NCI-H446 (cell line): Measurements from ENCODE around the gene MAD1L1.
"Not testable (repeated sequence)": the region's sequence is repeated elsewhere in the genome, so short reads cannot be mapped to it uniquely, and the experiment has no call there.

Experiments used
- DNase-seq, 2 experiments: peaks; one replicate each; lab custom pipeline; 2025; lab: John Stamatoyannopoulos, UW

MAD1L1 gene

DNA sequence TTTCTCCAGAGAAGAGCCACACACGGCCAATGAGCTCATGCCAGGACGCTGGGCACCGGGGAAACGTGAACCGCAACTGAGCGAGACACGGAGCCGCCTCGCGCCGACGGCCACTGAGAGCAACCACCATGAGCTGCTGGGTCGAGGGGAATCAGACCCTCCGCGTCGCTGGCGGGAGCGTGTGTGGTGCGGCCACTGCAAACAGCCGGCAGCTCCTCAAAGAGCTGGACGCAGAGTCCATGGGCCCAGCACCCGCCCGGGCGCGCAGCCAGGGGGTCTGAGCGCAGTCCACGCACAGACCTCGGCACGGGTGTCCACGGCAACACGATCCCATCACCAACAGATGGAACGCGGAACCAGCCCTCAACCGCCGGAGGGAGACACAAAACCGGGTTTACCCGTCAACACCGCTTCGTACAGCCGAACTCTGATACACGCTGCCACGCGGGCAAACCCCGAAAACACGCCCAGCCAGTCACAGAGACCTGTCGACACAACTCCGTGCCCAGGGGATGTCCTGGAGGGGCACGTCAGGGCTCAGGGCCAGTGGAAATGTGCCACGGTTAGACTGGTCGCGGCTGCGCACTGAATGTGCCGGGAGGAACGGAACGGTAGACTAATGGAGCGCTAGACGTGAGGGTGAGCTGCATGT is 415.6 kb downstream of the MAD1L1 start:
- no peak for DNase-seq

DNA sequence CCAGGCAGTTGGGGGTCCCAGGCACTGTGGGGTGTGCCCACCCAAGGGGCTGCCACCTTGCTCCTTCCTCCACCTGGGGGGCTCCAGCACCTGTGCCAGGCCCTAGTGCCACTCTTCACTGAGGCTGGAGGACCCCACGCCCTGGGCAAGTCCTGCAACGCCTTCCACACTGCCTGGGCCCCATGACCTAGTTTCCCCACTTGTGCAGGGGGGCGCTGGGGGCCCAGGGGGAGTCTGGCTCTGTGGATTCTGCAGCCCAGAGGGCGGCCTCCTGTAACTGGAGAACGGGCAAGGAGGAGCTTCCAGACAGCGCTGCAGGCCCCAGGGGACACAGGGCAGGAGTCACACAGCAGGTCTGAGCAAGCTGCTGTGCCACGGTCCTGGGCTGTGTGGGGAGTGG is 416.3 kb downstream of the MAD1L1 start:
- not testable (repeated sequence) for DNase-seq

DNA sequence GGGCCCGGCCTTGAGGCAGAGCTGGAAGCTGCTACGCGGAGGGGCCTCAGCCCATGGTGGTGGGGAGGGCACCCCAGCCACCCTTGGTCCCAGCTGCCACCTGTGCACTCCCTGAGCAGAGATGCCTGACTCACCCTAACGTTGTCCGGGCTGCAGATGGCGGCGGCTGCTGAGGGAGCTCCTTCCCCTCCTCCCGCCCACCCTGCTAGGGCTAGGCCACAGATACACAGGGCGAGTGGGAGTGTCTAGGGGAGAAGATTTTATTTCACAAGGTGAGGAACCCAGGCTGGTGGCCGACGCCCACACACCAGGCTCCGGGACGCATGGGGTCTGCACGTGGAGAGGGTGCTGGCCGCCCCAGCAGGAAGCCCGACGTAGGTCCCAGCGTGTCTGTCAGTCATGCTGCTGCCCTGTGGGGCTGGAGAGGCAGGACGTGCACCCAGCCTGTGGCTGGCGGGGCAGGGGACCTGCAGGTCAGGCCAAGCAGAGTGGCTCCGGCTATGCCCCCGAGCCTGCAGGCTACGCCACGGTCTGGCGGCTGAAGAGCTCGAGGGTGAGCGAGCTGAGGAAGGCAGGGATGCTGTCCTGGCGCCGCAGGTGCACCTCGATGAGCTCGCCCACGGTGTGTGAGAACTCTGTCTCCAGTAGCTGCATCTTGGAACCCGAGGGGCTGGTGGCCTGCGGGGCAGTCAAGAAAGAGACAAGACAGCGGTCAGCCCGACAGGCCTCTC is 417.0 kb downstream of the MAD1L1 start:
- peak in 1 of 2 experiments; percentile 57 for DNase-seq

DNA sequence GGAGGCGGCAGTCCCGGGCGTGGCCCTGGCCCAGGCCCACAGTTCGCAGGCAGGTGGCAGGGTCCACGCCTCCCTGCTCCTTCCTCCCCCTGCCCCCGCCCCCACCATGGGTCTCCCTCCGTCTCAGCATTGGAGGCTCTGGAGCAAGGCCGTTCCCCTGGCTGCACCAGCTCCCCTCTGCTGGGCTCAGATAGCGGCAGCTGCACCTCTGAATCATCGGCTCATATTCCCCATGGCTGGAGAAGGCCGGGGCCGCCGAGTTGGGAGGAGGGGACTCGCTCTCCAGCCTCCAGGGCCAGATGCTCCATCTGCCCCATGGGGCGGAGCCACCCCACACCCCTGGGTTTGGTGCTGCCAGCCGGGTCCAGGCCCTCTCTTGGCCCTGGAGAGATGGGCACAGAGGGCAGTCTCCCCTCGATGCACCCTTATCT is 417.7 kb downstream of the MAD1L1 start:
- DNase-seq = peak; percentile 68 to 93

DNA sequence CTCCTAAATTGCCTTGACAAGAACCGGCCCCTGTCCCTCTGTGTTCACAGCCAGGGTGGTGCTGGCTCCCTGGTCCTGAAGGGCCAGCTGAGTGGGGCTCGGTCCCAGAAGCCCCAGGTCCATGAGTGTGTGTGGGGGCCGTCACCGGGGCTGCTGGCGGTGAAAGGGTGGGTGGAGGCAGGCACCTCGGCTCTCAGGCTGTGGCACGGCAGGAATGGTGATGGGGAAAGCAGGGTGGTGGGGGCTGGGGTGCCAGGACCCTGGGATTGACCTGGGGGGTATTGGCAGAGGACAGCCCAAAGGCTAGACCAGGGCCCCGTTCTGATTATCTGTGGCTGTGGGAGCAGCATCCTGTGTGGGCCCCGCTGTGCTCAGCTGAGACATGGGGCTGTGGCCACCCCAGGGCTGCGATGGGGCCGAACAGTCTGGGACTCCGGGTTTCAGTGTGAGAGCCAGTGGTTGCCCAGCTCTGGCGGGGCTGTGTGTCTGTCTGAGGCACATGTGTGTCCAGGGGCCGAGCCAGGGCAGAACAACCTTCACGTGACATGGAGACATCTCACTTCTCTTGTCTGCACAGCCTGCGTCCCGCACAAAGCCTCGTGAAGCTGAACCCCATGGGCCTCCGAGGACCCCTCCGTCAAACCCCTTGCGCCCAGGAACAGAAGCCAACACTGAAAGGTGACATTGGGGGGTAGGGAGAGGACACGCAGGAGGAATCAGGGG is 418.5 kb downstream of the MAD1L1 start:
- no peak for DNase-seq

DNA sequence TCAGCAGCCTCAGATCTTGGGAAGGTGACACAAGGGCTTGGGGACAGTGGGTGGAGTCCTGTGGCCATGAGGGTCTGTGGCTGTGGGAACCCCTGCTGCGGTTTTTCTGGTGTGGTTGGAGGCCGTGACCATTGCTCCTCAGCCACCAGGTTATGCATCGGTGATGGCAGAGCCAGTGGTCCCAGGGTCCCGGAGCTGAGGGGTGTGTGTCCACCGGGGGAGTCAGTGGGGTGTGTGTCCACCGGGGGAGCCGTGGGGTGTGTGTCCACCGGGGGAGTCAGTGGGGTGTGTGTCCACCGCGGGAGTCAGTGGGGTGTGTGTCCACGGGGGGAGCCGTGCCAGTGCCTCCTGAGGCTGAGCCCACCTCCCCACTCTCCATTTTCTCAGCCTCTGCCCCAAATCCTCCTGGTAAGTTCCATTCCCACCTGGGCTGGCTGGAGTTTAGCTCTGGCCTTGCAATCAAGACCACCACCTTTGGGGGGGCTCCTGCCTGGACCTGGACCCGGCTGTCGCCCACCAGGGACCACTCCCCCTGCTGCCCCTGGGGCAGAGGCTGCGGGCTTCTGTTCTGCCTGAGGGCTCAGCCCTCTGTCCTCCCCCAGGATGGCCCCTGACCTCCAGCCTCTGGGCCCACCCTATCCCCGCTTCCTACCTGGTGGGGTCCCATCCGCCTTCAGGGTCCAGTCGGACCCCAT is 419.2 kb downstream of the MAD1L1 start:
- DNase-seq = no peak

DNA sequence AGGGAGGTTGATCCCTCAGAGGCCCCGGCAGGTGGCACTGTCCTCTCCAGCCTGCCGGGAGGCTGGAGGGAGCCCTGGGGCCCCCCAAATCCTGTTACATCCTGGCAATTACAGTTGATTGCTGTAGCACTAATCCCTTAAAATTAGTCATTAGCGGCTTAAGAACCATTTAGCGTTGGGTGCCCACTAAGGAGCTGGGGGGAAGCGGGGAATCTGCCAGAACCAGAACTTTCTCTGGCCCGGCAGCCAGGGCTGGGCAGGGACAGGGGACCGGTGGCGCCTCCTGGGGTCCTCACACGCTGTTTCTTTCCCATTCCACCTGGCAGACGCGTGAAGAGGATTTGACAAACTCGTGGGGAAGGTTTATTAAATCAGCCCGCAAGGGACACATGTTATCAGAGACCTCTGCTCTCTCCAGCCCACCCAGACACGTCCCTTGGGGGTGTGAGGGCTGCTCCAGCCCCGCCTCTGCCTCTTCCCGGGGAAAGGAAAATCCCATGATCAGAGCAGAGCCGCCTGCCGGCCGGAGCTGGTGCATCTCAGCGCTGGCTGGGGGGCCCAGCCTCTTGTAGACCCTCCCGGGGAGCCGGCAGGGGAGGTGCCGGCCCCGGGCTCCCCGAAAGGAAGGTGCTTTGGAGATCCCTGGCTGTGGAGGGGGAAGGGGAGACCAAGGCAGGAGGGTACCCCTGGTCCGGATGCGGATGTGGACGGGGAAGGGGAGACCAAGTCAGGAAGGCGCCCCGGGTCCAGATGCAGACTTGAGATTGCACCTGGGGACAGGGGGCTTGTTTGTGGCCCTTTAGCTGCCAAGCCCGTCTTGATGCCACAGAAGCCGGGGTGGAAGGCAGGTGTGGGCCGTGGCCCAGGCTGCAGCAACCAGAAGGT is 420.0 kb downstream of the MAD1L1 start:
- peak in 1 of 2 experiments; percentile 30 for DNase-seq

DNA sequence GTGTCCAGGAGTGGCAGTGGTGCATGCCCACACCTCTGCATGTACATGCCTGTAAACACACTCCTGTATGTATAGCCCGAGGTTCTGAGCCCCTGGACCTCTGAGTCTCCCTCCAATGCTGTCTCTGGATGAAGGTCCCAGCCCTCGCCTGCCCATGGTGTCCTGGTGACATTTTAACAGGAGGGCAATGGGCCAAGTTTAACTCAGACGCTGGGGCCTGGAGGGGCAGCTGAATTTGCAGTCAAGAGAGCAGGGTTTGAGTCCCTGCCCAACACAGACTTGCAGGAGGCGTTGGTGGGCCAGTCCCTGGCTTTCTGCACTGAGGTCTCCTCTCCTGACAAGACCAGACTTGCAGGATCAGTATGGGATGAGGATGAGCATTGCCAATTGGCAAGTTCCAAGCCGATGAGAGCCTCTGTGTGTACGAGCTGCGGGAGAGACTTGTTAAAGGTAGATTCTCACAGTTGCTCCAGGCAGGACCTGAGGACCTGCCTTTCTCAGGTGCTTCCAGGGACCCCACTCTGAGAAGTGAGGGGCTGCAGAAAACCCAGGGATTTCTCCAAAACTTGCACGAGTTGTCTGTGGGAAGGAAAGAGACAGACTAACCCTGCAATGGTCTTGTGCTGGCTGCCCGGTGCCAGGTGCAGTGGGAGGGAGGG is 420.8 kb downstream of the MAD1L1 start:
- DNase-seq = peak; percentile 70 to 87

DNA sequence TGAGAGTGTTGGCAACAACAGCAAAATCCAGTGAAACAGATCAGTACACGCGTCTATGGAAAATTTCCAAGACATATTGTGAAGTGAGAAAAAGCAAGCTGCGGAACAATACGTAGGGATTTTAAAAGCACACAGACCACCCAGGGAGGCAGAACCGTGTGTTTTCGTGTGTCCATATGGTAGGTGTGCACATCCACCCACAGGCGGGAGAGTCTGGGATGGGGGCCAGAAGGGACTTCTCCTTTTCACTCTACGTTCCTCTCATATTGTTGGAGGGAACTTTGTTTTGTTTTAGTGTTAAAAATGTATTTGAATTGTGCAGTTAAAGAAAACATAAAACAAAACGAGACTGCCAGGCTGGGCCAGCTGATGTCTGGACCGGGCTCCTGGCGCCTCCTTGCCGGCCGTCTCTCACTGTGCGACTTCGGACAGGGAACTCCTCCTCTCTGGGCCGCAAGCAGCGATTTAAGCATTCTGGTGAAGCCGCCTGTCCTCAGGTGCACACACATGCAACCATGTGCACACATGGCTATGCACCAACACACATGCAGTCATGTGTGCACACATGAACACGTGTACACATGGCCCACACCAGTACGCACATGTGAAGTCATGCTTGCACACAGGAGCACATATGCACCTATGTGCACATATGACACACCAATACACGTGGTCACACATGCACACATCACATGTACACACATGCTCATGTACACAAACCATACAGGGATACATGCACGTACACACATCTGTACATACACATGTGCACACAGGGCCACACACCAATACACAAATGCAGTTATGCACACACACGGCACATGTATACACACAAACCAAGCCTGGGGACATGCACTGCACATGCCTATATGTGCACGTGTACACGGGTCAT is 421.5 kb downstream of the MAD1L1 start:
- DNase-seq = peak; percentile 65 to 86

DNA sequence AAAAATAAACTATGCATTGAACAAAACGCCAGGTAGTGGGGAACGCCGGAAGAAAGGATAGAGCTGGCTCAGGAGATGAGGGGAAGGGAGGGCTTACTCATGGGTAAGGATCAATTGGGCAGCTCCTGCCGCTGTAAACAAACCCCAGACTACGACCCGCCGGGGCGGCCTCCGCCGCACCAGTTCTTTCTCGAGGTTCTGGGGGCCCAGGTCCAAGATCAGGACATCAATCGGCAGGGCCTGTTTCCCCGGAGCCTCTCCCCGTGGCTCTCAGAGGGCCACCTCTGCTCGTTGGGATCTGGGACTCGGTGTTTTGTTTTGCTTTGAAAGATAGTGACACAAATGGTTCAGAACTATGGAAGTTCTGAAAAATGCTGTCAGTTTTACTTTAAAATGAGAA is 422.2 kb downstream of the MAD1L1 start:
- no peak for DNase-seq

DNA sequence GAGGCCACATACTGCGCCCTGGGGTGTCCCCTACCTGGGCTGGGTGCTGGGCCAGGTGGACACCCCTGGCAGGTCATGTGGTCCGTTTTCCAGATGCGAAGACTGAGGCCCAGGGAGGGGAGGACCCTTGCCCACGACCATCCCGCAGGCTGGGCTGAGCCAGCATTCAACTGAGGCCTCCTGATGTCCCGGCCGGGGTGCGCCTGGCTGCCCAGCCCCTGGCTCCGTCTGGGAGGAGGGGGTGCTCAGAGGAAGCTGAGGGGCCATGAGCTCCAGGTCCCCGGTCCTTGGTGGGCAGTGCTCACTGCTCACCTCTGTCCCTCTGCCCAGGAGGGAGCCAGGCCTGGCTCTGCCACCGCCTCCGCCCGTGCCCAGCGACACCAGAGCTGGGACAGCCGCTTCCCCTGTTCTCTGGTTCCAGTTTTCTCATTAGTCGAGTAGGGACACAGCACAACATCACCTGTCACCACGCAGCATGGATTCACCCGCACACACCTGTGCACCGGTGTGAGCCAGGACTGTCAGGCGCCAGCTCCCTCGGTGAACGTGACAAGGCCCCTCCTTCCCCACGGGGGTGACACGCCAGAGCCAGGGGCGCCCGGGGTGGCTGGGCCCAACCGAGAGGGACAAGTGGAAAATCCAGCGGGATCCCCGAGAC is 423.0 kb downstream of the MAD1L1 start:
- DNase-seq = no peak

DNA sequence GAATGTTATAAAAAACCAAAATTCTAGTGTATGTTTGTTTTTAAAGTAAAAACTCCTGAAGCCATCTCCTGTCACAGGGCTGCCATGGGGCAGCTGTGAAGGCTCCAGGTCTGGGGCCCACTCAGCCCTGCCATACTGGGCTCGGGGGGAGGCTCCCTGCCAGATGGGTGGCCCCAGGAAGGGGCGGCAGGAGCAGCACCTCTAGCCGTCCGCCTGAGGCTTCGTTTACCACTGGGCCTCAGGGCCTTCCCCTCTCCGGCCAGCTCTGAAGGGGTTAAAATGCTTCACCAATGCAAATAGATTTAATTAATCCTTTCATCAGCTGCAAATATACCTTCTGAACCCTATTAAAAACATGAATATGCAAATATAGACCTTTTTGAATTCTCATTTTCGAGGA is 423.7 kb downstream of the MAD1L1 start:
- DNase-seq = no peak

DNA sequence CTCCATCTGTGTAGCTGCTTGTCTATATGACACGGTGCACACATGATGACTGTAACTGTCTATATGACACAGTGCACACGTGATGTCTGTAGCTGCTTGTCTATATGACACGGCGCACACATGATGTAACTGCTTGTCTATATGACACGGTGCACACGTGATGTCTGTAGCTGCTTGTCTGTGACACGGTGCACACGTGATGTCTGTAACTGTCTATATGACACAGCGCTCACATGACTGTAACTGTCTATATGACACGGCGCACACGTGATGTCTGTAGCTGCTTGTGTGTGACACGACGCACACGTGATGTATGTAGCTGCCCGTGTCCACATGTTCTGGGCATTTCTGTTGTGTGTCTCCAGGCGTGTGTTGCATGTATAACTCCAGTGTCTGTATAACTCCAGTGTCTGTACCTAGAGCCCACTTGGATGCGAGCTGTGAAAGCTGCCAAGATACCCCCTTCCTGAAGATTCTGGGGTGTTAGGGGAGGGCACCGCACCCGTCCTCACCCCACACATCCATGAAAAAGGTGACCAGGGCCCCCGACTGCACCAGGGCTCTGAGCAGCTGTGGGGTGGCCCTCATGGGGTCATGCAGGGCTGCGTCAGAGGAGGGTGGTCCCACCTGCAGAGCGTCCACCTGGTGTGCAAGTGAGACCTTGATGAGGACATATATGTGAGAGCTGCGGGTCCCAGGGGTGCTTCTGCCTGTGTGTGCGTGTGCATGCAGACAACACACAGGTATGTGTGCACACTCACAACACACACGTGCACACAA is 424.7 kb downstream of the MAD1L1 start:
- no peak for DNase-seq

DNA sequence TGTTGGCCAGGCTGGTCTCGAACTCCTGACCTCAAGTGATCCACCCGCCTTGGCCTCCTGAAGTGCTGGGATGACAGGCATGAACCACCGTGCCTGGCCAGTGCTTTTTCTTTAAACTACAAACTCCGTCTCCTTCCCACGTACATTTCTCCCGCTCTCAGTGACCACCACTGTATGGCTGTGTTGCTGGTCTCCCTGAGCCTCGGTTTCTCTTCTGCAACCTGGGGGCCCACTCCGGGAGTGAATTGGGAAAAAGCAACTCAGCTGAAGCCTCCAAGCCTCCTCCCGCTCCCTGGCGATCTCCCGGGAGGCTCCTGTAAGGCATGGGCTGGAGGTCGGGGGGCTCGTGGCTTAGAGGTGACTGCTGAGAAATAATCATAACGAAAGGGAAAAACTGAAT is 426.4 kb downstream of the MAD1L1 start:
- no peak for DNase-seq

DNA sequence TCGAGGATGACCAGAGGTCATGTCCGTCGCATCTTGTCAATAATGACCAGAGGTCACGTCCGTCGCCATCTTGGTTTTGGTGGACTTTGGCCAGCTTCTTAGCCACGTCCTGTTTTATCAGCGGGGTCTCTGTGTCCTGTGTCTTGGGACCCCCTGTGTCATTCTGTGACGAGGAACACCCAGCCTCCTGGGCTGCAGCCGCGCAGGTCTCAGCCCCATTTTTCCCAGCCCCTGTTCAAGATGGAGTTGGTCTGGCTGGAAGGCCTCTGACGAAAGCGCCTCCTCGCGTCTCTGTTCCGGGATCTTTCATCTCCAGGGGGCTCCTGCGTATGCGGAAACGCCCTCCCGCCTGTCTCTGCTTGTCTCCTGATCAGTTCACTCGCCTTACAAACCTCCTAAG is 428.4 kb downstream of the MAD1L1 start:
- DNase-seq = no peak

DNA sequence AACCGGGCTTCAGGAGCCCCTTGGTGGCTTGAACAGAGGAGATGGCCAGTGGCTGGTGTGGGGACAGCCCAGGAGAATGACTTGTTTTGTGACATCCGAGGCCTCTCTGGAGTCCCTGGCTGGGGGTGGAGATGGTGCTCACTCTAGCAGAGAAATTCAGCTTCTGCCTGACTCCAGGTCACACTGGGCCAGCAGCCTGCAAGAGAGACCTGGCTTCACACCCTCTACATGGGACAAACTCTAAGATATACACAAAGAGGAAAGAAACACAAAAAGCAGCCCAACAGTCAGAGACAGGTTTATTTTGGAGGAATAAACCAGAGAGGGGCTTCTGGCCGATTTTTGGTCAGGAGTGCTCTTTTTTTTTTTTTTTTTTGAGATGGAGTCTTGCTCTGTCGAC is 429.8 kb downstream of the MAD1L1 start:
- no peak for DNase-seq

DNA sequence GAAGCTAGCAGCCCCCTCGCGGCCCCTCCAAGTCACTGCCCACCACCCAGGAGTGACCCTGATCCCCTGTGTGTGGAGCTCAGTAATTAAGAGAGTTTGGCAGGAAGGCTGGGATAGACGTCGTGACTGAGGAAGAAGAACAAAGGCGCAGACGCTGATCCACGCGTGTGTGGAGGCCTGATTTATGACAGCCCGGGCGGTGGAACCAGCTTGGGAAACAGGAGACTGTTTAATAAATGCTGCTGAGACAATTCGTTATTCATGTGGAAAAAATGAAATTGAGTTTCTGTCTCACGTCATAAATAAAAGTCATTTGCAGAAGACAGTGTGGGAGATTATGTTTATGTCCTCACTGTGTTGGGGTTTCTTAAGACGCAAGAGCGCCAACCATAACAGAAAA is 431.8 kb downstream of the MAD1L1 start:
- DNase-seq = no peak

DNA sequence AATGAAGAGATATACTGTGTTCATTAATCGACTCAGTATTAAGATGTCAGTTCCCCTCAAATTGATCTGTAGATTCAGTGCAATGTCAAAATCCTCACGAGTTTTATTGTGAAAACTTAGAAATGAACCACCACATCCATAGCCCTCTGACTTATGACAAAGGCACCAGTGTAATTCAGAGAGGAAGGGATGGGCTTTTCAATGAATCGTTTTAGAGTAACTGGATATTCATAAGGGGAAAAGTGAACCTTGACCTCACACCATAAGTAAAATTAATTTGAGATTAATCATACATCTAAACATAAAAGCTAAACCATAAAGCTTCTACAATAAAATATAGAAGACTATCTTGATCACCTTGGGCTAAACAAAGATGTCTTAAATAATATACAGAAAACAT is 434.6 kb downstream of the MAD1L1 start:
- DNase-seq = no peak
